Measurements from ENCODE around the gene OS9.

OS9 gene

DNA sequence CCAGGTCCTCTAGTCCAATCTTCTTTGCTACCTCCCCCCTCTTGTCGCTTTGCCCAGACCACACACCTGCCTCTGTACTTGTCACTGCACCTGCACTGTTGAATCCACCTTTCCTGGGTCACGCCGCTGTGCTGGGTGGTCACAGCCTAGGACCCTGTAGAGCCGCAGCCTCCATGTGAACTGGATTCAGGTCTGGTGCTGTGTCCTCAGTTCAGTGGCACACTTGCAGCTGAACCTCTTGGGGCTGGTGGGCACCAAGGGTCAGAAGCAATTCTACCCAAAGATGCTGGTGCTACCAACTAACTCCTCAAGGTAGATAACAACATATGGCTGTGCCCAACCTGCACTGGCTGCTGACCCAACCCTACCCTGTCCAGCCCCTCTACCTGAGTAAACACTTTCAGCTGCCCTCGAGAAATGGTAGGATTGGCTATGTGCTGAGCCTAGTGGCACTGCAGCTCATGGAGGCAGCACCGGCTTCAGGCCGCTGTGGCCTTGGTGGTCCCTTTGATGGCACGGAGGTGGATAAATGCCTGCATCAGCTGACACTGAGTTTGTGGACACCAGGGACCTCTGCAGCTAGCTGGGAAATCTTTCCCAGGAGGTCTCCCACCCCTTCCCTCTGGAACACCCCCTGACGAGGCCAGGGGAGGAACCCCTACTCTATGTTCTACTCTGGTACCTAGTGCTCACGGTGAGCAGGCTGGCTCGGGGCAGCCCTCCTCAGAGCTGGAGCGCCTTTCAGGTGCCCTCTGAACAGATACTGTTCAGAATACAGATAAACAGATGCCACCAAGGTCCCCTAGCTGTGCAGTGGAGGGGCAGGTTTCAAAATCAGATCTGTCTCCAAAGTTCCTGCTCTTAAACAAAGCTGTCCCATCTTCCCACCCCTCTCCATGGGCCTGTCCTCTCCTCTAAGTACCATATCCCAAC lies 30.3 kb downstream of the OS9 start:
- no peak for DNase-seq

DNA sequence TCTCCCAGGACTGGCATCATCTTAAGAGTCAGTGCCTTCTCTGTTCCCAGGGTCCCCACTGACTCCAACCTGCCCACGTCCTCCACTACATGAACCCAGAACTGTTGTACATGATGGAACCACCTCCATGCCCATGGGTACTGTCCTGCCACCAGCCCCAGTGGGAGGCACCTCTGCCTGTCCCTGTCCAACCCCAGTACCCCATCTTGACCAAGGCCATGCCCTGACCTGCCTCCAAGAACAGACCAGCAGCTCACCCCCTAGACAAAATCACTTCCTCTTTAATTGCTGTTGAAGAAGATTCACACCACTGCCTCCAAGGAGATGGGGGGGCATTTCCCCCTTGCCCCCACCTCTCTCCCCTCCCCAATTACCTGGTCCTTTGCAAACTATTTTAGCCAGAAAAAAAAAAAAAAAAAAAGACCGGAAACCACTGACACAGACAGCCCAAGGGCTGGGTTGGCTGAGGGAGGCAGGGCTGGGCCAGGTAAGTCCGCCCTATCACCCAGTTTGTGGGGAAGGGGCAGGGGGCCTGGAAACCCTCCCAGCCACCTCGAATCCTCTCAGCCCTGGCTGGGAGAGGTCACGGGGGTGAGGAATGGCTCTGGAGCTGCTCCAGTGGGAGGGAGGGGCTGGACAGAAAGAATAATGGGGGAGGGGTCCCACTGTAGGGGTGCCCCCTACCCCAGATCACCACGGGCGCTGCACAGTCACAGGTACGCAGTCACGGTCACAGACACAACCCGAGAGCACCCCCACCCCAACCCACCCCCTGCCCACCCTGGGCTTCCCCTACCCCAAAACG lies 31.2 kb downstream of the OS9 start:
- DNase-seq: no peak

DNA sequence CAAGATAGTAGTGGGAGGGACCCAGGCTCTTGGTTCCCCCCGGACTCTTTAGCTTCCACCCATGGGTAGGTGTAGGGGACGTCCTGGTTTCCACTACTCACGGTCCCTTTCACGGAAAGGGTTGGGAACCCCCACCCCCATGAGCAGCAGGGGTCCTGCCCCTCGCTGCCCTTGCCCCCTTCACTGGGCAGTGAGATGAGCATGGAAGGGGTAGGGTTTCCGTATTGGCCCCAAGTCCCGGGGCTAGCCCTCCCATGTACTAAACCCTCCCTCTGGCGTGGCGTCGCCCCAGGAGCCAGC lies 31.9 kb downstream of the OS9 start:
- DNase-seq: no peak

DNA sequence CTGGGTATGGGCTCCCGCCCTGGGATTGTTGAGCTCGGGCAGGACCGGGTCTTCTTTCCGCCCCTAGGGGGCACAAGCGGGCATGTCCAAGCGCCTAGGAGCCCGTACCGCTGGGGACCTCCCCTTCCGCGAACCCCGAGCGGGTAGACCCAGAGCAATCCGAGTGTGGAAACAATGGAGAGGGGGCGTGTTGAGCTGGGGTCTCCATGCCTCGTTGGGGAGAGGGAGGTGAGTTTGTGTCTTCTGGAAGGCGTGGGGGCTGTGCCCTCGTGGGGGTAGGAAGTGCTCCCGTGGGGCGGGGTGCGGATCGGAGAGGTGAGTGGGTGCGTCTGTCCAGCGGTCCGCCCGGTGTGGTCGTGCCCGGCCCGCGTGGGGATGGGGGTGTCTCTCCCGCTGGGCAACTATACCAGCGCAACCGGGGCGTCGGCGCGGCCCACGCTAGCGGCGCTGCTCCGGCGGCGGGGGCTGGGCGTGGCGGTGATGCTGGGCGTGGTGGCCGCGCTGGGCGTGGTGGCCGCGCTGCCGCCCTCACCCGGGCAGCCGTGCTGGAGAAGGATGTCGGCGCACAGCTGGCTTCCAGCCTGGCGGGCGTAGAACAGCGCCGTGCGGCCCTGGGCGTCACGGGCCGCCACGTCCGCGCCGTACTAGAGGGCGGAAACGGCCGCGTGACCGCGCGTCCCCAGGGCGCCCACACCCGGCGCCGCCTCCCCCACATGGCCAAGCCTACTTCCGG lies 32.4 kb downstream of the OS9 start:
- peak; percentile 41 to 44 for DNase-seq

DNA sequence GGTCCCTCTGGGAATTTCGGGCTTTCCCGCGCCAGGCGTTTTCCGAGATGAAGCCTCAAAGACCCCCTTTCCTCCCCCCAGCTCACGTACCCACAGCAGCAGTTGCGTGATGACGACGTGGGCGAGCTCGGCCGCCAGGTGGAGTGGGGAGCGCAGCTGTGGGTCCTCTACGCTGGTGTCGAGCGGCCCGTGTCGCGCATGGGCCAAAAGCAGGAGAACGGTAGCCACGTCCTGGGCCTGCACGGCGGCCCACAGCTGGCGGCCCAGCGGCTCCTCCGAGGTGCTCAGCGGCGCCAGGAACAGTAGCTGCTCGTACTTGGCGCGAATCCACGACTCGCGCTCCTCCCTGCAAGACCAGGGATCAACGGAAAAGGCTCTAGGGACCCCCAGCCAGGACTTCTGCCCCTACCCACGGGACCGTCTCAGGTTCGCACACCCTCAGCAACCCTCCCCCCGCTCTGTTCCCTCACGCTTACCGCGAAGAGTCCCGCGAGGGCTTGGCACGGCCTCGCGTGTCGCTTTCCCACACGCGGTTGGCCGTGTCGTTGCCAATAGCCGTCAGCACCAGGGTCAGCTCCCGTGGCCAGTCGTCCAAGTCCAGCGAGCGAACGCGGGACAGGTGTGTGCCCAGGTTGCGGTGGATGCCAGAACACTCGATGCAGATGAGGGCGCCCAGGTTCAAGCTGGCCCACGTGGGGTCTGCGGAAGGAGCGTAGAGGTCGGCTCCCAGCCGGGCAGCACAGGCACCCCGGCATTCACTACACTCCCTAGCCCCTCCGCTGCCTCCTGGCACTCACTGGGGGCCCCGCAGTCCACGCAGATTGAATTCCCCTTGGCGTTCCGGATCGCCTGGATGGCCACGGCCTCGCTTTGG lies 33.2 kb downstream of the OS9 start:
- DNase-seq: no peak

DNA sequence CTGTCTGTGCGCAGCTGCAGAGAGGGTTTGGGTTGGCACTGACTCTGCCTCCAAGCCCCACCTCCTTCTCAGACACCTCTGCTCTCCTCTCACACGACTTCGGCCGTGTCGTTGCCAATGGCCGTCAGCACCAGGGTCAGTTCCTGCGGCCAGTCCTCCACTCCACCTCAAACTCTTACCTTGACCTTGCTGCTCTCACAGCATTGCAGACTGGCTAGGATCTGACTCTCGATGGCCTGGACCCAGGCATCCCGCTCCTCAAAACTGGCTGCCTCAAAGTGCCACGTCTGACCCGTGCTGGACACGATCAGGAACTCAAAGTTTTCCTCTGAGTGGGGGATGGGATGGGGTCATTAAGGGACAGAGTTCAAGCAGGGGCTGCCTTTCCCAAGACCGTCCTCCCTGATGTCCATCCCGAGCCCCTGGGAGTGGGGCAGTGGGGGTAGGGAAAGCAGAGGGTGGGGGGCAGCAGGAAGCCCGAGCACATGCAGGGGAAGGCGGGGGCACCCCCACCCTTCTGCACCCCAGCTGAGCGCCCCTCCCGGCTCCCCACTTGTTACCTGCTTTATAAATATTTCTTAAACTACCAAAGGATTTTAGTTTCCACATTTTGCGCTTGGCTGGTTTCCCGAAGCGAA lies 33.9 kb downstream of the OS9 start:
- no peak for DNase-seq

DNA sequence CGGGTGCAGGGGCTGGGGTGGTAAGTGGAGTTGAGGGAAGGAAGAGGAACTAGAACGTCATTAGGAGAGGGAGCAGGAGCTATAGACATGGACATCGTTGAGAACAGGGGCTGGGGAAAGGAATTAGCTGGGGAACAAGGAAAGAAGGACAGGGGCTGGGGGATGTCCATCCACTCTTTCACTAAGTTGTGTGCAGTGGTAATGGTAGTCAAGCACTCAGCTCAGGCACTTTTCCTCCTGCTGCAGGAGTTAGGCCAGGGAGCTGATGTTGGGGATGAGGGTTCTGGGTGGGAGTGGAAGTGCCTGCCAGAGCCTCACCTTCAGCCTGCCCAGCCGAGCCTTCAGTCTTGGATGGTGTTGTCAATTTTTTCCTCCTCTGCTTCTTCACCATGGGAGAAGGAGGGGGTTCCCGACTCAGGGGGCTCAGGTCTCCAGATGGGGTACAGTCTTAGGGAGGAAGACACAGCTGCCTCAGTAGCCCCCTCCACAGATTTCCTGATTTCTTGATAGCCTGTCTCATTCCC lies 35.5 kb downstream of the OS9 start:
- no peak for DNase-seq

DNA sequence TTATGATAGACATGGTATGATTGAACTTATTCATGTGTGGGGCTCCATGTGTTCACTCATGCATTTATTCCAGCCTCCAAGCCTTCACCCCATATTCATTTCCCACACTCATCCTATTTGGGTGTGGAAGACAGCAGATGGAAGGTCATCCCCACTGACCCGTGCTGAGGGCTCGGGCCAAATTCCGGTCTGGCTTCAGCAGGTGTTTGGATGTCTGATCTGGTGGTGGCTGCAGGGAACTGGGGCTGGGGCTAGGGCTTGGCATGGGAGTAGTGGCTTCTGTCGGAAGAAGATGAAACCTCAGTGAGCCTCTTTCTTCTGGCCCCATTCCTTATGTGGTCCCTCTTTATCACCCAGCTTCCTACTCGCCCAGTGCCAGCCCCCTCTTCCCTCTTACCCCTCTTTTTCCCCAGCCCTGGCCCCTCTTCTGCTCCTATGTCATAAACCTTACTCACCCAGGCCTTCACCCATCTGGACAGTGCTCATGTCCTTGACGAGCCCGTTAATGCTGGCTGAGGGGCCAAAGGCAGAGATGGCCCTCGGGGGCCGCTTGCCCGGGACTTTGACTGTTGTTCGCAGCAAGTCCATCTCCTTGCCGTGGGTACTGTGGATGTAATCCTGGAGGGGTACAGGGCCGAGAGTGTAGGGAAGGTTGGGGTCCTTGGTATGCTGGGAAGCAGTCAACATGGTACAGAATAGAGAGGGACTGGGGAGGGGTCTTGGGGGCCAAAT lies 36.6 kb downstream of the OS9 start:
- no peak for DNase-seq

DNA sequence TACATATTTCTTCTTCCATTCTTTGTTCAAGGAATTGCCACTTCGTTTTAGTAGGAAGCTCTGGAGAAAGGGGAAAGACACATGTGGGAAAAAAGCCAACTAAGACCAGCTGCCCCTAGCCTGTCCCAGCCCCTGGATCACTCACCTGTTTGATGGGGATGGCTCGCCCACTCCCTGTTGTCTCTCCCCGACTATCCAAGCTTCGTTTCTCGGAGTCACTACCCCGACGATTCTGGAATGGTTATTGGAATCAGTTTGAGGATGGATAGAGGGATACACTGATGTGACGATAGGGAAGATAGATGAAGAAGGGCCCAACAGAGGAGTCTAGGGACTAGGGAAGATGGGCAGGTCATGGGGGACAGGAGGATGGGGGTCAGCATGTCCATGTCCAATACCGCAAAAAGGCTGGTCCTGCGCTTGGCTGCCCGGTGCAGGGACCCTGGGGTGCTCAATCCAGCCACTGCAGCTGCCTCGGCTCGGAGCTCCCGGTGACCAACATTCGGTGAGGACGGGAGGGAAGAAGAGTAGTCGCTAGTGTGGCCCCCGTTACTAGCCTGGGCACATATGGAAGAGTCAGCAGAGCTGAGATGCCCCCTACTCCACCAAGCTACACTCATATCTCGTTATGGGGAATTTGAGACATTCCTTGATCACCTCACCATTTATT lies 37.6 kb downstream of the OS9 start:
- DNase-seq: no peak

DNA sequence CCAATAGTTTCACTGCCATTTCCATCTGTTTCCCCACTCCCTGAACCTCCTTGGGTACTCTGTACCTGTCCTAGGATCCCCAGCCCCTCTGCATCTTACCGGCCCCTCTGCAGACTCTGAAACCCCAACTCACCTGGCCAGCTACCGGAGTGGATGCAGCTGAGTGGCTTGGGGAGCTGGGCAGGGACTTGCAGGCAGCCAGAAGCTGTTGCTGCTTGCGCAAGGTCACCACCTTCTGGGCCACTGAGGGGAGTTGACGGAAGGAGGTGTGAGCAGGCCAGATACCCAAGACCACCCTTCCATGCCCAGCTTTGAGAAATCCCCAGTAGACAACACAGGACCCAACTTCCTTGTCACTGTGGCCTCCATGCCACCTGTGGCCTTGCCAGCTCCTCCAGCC lies 38.3 kb downstream of the OS9 start:
- no peak for DNase-seq

DNA sequence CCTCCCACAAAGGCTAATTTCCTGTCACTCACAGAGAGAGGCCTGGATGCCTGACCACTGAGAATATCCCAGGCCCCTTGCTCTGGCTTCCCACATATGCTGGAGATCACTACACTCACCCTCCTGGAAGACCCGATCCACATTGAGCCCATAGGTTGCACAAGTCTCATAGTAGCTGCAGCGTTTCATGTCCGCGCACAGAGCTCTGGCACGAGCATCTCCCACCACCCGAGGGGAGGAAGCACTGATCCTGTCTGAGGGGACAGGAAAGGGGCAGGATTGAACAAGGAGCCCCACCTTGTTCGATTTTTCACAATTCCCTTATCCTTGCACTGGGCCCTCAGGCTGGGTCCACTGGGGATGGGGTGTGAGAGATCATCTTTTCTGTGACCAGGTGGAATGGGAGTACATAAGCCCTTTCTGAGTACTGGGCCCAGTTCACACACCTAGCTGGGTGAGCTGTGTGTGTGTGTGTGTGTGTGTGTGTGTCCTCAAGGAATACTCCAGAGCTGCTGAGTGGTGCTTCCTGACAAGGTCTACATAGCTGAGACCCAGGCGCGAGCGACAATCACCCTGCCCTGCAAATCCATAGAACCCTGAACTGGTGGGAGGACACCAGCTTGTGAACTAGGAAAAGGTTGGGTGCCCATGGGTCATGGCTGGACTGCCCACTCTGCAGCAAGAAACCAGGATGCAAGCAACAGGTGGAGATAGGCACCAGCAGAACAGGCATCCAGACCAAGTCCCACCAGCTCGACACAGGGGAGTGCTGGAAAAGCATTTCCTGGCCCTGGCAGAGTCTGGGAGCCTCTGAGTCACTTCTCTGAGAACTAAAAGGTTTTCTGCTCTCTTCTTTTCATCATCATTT lies 39.0 kb downstream of the OS9 start:
- DNase-seq: no peak

DNA sequence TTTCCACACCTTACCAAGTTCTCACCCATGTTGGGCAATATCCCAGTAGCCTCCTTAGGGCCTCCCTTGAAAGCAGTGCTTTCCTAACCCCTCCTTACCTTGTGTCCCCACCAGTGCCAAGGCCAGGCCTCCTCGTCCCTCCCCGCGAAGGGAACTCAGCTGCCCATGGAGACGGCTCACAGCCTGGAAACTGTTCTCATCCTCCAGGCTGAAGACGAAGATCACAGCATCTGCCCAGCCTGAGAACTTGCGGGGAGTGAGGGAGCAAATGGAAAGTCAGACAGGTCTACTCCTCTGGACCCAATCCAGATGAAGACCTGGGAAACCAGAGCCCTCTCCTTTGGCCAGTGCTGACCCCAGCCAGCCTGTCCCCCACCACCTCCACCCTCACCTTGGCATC lies 40.0 kb downstream of the OS9 start:
- DNase-seq: no peak

DNA sequence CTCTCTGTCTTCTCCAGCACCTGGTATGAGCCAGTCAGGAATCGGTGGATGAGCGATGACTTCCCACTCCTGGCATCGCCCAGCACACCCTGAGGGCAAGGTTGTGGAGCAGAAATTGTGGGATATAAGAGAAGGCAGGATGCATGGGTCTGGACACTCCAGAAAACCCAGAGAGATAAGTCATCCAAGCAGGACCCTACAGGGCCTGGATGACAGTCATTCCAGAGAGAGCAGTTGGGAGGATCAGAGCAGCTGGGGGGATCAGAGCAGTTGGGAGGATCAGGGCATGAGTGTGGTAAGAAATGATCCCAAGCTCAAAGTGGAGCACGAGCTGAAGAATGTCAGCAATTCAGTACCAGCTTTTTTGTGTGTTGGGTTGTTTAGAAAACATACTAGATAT lies 40.7 kb downstream of the OS9 start:
- no peak for DNase-seq

DNA sequence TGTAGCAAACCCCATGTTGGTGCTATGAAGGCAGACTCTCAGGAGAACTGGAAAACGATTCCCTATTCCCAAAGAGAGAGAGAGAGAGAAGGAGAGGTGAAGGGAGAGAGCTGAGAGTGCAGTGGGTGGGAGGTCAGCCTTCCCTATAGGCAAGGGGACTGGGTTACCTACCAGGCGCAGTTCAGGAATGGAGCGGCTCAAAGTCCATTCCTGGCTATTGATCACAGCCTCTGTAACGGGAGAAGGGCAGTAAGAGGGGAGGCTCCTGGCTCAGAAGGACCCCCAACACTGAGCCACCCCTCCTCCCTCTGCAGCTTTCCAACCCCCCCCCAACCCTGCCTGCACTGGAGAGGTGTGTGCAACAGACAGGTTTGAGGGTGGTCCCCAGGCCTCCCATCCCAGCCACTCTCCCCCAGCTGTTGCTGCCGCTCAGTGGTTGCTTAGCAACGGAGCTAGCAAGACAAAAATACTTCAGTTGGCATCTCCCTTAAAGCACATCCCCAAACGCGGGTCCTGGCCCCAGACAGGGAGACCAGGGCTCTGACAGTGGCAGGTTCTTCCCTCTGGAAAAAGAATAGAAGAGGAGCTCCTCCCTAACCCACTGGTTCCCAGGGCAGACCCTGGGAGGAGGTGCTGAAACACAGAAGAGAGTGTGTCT lies 41.4 kb downstream of the OS9 start:
- DNase-seq: no peak

DNA sequence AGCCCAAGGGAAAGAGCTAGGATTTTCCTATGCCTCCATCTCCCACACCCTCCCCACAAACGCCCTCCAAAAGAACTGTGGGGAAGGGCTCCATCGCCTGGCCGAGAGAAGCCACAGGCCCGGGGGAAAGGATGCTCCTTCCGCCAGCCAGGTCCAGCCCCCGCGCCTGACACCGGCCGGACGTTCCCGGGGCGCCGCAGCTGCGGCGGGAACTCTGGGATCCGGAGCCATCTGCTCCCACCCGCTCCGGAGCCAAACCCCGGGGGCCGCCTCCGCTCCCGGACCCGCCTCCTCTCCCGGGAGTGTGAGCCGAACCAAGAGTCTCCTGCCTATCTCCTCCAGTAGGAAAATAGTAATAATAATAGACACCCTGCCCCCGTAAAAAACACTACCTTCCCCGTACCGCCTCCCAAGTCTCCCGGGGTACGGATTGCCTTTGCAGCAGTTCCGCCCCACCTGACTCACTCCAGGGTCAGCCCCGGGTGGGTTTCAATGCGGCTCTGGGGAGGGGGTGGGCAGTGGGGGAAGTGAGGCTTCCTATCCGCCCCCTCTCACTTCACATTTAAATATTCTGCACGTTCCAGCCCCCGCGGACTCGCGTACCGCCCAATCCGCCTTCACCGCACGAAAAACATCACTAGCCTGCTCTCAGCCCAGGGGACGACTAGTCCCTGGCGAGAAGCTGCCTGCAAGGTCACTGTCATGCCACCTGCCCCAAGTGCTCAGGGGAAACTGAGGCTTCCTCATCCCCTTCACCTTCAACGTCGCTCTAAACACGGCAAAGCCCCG lies 42.2 kb downstream of the OS9 start:
- no peak for DNase-seq

DNA sequence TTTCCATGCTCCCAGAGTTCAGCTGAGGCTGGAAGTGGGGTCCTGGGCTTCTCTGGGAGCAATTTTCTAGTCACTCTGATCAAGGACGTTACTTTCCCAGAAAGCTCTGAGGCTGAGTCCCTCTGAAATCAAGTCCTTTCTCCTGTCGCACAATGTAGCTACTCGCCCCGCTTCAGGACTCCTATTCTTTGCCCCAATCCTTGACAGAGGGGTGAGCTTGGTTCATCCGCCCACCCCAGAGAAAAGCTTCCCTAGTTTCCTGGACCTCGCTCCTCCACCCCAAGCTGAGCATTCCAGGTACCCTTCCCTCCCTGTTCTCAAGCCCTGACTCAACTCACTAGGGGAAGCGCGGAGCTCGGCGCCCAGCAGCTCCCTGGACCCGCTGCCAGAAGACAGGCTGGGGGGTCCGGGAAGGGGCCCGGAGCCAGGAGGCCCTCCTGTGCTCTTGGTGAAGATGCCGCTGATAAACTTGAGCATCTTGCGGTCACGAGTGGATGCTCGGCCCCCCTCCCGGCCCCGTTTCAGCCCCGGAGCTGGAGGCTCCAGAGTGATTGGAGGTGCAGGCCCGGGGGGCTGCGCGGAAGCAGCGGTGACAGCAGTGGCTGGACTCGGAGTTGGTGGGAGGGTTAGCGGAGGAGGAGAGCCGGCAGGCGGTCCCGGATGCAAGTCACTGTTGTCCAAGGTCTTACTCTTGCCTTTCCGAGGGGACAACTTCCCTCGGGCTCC lies 43.0 kb downstream of the OS9 start:
- DNase-seq: no peak
